NCI-H1436 treated with DMSO at 0.1 percent for 48 hours (cell line): ENCODE measurements around the gene SEMA3B.

ENCODE experiments used
- DNase-seq: peaks from one replicate; lab custom pipeline; 2025; lab: John Stamatoyannopoulos, UW

SEMA3B gene

GRCh38 chr3:50317300-50317699 is 48.4 kb downstream of the SEMA3B start:
- DNase-seq, result no peak

DNA sequence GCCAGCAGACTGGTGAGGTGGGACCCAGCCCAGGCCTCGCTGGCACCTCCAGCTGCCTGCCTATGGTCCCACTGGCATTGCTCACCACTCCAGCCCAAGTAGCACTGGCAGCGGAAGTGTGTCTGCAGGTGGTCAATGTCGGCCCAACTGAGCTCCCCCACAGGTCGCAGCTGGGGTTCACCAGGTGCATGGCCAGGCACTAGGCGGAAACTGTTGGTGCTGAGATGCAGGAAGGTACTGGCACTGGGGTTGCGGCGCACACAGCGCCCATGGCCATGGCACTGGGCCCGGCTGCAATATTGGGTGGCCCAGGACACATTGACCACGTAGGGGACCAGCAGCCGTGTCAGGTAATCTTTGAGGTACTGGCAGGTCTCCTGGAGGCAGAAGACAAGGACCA is 49.2 kb downstream of the SEMA3B start:
- DNase-seq, result no peak

GRCh38 chr3:50318615-50319014 is 49.7 kb downstream of the SEMA3B start:
- DNase-seq, result no peak

- no peak for DNase-seq
Measured at GRCh38 chr3:50319181-50319893, 50.4 kb downstream of the SEMA3B start.

DNA sequence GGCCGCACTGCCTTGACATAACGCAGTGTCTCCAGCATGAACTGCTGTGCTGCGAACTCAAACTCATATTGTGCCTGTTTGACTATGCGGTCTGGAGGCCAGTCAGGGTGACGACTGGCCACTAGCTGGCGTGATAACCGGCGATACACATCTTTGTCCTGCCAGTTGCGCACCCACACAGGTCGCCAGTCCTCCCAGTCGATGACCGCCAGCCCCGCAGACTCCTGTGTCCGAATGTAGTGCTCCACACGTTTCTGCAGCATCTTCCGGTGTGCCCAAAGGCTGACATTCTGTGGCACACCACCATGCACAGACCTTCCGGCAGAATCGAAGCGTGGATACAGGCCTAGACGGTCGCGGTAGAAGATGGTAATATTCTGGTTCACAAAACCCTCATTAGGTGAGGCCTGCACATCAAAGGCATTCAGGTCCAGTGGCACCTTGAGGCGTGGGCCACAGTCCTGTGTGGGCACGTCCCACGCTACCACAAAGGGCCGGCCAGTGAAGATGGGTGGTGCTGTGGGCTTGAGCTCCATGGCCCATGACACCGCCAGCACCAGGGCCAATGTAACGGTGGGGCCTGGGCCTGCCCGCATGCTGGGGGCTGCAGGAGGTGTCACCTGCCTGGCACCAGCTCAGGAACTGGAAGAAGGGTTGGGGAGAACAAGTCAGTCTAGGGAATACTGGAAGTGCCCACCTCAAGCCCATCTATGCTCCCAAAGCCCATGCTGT is 51.1 kb downstream of the SEMA3B start:
- DNase-seq, result no peak

DNA sequence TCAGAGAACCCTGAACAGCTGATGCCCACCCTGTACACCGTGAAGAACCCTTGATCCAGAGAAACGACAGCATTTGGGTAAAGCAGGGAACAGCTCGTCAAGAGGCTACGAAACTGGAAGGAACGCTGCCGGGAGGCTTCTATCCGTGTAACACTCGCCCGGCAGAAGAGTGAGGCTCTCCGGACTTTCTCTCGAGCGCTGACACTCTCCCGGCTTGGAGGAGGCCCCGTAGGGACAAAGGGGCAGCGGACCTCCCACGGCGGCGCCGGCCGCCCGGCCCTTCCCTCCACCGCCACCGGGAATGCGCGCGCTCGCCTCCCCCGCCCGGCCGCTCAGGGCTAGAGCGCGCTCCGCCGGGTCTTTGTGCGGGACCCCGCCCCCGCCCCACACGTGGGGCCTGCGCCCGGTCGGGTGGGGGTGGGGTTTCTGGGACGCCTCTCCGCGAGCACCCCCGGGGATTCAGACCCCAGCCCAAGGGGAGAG is 51.9 kb downstream of the SEMA3B start:
- no peak for DNase-seq

DNA sequence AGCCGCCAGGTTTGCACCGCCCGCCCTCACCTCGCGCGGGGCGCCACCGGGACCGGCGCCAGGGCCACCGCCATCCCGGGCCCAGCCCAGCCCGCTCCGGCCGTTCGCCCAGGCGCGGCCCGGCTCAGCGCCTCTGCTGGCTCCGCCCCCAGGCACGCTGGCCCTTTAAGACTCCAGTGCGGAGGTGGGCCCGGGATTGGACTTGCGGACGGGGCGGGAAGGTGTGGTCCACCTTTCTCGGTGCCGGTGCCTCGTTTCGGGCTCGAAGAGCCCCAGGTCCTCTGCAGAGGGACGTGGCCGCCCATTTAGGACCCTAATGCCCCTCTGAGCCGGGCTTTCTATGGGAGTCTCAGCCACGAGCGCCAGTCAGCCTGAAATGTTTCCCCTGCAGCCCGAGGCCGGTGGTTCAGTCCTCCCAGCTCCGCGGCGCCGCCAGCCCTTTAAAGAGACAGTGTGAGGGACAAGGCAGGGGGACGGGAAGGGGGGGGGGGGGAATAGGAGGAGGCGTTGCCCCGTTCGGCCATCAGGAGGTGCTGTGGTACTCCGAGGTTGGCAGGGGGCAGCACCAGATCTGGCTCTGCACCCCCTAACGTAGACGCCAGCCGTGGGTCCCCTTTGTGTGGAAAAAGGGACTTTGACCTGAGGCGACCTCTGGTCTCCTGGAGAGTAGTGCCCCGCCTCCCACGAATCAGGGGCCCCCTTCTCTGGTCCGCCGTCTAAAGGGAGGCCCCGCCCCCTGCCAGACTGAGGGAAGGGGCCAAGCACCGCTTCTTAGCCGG is 52.6 kb downstream of the SEMA3B start:
- DNase-seq, result no peak

- no peak for DNase-seq
Measured at GRCh38 chr3:50322115-50322385, 53.1 kb downstream of the SEMA3B start.

GRCh38 chr3:50322386-50323091 is 53.6 kb downstream of the SEMA3B start, which contains the start of gene HYAL2:
Gene HYAL2, minus strand, starts transcription at chr3:50322745. Its CDS starts 2,256 bp downstream, at chr3:50320489.
- no peak for DNase-seq

DNA sequence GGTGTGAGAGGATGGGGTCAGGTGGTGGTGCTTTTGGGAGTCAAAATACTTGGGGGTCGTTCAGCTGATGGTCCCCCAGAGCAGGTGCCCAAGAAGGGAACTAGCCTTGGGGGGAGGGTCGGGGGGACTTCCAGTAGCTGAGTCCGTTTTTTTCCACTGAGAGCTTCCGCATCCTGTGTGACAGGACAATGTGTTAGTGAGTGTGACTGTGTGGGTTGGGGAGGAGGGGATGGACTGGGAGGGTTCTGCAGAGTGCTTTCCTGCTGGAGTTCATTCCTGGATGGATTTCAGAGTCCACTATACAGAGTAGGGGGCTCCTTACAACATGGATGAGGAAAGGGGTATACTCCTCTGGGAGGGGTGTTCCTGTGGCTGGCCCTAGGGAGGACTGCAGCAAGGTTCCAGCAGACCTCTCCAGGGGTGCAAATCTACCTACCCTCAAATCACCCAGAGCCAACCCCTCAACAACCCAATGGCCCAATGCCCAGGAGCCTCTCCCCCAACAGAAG is 54.2 kb downstream of the SEMA3B start:
- DNase-seq, result no peak

DNA sequence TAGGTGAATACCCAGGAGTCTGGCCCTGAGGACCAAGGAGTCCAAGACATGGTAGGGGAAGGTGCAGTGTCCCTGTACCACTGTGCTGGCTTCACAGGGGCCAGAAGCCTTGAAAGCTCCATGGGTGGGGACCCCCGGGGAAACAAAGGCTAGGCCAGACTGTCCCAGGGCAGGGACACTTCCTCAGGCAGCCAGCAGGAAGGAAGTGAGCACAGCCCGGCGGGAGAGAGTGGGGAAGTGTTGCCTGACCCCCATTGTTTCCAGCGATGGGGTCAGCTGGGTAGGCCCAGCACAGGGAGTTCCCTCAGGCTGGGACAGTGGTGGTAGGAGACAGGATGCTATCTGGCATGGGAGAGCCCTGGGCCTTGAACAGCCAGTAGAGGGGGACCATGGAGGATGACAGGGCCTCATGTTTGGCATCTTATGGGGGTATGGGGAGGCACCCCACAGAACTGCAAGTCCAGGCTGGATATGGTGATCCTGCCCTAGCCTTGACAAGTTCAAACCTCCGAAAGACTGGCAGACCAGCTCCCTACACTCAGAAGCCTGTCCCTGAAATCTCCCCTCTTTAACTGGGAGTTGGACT is 54.8 kb downstream of the SEMA3B start:
- no peak for DNase-seq

DNA sequence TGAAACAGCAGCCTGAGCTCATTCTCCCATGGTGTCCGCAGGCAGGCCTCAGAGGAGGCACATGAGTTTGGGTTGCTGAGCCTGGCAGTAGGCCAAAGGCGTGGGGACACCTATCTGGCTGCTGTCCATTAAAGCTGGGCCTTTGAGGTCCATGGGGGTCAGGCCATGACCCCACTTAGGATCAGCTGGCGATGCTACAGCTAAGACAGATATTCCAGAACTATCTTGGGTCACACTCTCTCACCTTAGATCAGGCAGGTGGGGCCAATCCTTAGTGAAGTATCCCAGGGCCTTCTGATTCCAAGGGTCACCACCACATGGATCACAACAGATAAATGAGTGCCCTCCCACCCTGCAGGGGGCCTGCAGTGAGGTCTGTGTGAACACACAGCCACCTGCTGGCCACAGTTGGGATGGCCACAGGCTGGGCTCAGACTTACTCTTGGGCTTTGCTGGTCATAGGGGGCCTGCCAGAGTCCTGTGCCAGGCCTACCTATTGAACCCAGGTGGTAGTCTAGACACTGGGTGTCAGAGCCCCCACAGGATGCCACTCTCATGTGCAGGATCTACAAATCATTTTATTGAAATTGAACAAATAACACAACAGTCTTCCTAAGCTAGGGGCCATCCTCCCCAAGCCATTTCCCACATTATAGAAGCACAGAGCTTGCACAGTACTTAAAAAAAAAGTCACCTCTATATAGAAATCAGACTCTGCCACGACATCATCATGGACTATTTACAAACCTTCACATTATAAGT is 55.6 kb downstream of the SEMA3B start:
- no peak for DNase-seq

GRCh38 chr3:50325113-50325480 is 56.1 kb downstream of the SEMA3B start:
- DNase-seq, result no peak

DNA sequence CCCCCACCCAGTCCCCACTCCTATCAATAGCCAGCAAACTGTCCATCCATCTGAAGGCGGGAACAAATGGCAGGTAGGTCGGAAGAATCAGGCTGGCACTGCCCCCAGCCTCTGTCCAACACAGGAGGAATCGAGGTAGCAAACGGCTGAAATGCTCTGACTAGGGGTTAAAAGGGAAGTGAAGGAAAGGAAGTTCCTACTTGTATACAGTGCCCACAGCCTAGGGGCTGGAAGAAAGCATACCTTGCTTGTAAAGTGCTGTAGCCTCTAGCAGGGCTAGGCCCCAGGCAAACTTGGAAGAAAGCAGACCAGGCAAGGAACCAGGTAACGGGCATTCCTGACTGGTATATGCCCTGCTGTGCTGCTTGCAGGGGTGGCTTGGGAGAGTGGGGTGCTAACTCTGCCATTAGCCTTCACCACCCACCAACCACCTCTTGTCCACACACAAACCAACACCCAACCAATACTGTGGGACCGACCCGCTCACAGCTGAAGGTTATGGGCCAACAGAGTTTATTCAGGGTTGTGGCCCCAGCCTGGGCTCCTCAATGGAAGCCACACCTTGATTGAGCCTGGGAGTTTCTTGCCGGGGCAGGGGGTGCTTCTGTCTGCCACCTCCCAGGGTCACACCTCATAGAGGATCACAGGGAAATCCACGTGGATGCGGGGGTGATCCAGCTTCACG is 56.7 kb downstream of the SEMA3B start:
- DNase-seq, result no peak

- no peak for DNase-seq
Measured at GRCh38 chr3:50326182-50326541, 57.2 kb downstream of the SEMA3B start.

DNA sequence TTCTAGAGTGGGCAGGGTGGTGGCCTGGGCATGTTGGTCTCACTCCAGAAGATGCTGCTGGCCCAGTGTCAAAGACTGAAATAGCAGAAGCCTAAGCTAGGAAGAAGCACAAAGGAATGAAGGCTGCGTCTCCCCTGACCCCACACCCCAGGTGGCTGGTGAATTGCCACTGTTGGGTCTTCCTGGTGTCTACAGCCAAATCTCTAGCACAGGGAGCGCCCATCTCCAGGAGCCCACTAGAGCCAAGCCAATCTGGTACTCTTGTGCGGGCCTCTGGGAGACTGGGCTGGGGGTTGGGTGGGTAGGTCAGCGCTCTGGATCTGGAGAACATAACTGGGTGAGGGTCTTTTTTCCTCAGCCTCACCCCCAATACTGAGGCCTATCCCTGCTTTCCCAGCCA is 58.2 kb downstream of the SEMA3B start:
- no peak for DNase-seq
